IMR-90 (cell line): Measurements from ENCODE around the gene RYR3. TPM values are rescaled to one million over a fixed set of nuclear protein-coding genes. Genes with fewer than 3 reads are reported as not detected.

Experiments
- ATAC-seq: fragments of 200-7000 bp; cut with Tn5 transposase; 2 replicates; pipeline ENCODE4 v1.9.1; 2020; ENCODE audit warnings: low read depth, mild to moderate bottlenecking, moderate library complexity
- BruUV-seq: library from RNA; stranded (reverse); fragments of 400-500 nt; replicated peaks from 2 replicates; lab custom pipeline; 2021; lab: Mats Ljungman, UMichigan
- CTCF ChIA-PET: fragments of 300-600 bp; formaldehyde crosslinking; extraction: SDS; loops from one replicate; lab custom pipeline; 2021; ENCODE audit warnings: antibody characterized with exemption; lab: Yijun Ruan, JAX
- POLR2A ChIA-PET: fragments of 300-600 bp; sonication (Branson Sonifier 250); formaldehyde crosslinking; loops from one replicate; lab custom pipeline; 2022; ENCODE audit warnings: antibody characterized with exemption; ENCODE audit not compliant: unreplicated experiment; lab: Charles Lee
- DNase-seq: peaks from one replicate; pipeline ENCODE4 v3.0.0; 2013
- H2AFZ ChIP-seq: replicated peaks from 2 replicates; pipeline ENCODE3; 2013; ENCODE audit warnings: low read length, mild to moderate bottlenecking; ENCODE audit not compliant: poor library complexity
- H2AK5ac ChIP-seq: 2 replicates; pipeline ENCODE4 v1.6.1; 2013; ENCODE audit warnings: low read depth, low read length, inconsistent platforms
- H2AK9ac ChIP-seq: replicated peaks from 2 replicates; pipeline ENCODE3; 2013; ENCODE audit warnings: mild to moderate bottlenecking, low read depth, low read length, moderate library complexity; ENCODE audit not compliant: poor library complexity
- H2BK120ac ChIP-seq: 2 replicates; pipeline ENCODE4 v1.6.1; 2013; ENCODE audit warnings: low read depth, low read length, inconsistent platforms
- H2BK15ac ChIP-seq: 3 replicates; pipeline ENCODE4 v1.6.1; 2013; ENCODE audit warnings: low read depth, low read length, inconsistent platforms
- H2BK20ac ChIP-seq: 2 replicates; pipeline ENCODE4 v1.6.1; 2013; ENCODE audit warnings: low read depth, mild to moderate bottlenecking, inconsistent platforms, low read length, moderate library complexity
- H2BK5ac ChIP-seq: 2 replicates; pipeline ENCODE4 v1.6.1; 2013; ENCODE audit warnings: mild to moderate bottlenecking, low read depth, low read length, inconsistent platforms; ENCODE audit not compliant: poor library complexity, severe bottlenecking
- H3K14ac ChIP-seq: replicated peaks from 2 replicates; pipeline ENCODE4 v1.6.1; 2013; ENCODE audit warnings: low read depth, low read length, inconsistent platforms
- H3K18ac ChIP-seq: 2 replicates; pipeline ENCODE4 v1.6.1; 2013; ENCODE audit warnings: low read depth, low read length, control low read depth
- H3K23ac ChIP-seq: 2 replicates; pipeline ENCODE4 v1.6.1; 2013; ENCODE audit warnings: low read depth, low read length, inconsistent platforms
- H3K27ac ChIP-seq: 2 replicates; pipeline ENCODE4 v1.5.1; 2013; ENCODE audit warnings: mild to moderate bottlenecking, control low read depth, low read length; ENCODE audit not compliant: insufficient read depth
- H3K27me3 ChIP-seq: 2 replicates; pipeline ENCODE4 v1.6.1; 2013; ENCODE audit warnings: low read length; ENCODE audit not compliant: control insufficient read depth, insufficient read depth
- H3K36me3 ChIP-seq: 2 replicates; pipeline ENCODE4 v1.6.1; 2013; ENCODE audit warnings: low read length, mixed read lengths; ENCODE audit not compliant: control insufficient read depth, insufficient read depth
- H3K4ac ChIP-seq: 2 replicates; pipeline ENCODE4 v1.6.1; 2013; ENCODE audit warnings: low read depth, low read length, inconsistent platforms
- H3K4me1 ChIP-seq: 2 replicates; pipeline ENCODE4 v1.6.1; 2013; ENCODE audit warnings: low read length, mixed read lengths; ENCODE audit not compliant: control insufficient read depth, insufficient read depth
- H3K4me2 ChIP-seq: 2 replicates; pipeline ENCODE4 v1.6.1; 2013; ENCODE audit warnings: low read depth, mild to moderate bottlenecking, control low read depth, low read length, moderate library complexity
- H3K4me3 ChIP-seq: 2 replicates; pipeline ENCODE4 v1.5.1; 2013; ENCODE audit warnings: low read depth, mild to moderate bottlenecking, control low read depth, low read length, moderate library complexity; ENCODE audit not compliant: insufficient read depth
- H3K56ac ChIP-seq: 2 replicates; pipeline ENCODE4 v1.6.1; 2013; ENCODE audit warnings: low read length, inconsistent platforms; ENCODE audit not compliant: insufficient read depth; ENCODE audit errors: extremely low read depth
- H3K79me1 ChIP-seq, 2 experiments: 2 replicates each; pipeline ENCODE4 v1.6.1; 2013; ENCODE audit warnings: low read length in 2 of 2, inconsistent platforms in 1 of 2, low read depth in 1 of 2
- H3K9ac ChIP-seq: 2 replicates; pipeline ENCODE4 v1.6.1; 2013; ENCODE audit warnings: low read depth, low read length, control low read depth
- H3K9me1 ChIP-seq: 2 replicates; pipeline ENCODE4 v1.6.1; 2013; ENCODE audit warnings: low read length, inconsistent platforms; ENCODE audit not compliant: insufficient read depth
- H3K9me3 ChIP-seq: 2 replicates; pipeline ENCODE4 v1.6.1; 2013; ENCODE audit warnings: low read length; ENCODE audit not compliant: control insufficient read depth, insufficient read depth
- H4K20me1 ChIP-seq: 2 replicates; pipeline ENCODE4 v1.6.1; 2013; ENCODE audit warnings: low read length, inconsistent platforms; ENCODE audit not compliant: insufficient read depth
- H4K5ac ChIP-seq: 2 replicates; pipeline ENCODE4 v1.6.1; 2013; ENCODE audit warnings: mild to moderate bottlenecking, low read depth, low read length, control low read depth
- H4K8ac ChIP-seq, 2 experiments: 2 replicates each; pipeline ENCODE4 v1.6.1; 2013; ENCODE audit warnings: low read depth in 2 of 2, low read length in 2 of 2, control low read depth in 1 of 2, inconsistent platforms in 1 of 2
- H4K91ac ChIP-seq: 2 replicates; pipeline ENCODE4 v1.6.1; 2013; ENCODE audit warnings: low read depth, low read length, inconsistent platforms; ENCODE audit not compliant: insufficient read depth
- BHLHE40 ChIP-seq: fragments of 150-350 bp; IDR thresholded peaks from 2 replicates; pipeline ENCODE4 v1.6.1; 2016; ENCODE audit warnings: mild to moderate bottlenecking, low read depth, low read length
- CEBPB ChIP-seq: IDR thresholded peaks from 2 replicates; pipeline ENCODE4 v1.6.1; 2012; ENCODE audit warnings: low read depth, low read length, improper control_type of control experiment
- CHD1 ChIP-seq: IDR thresholded peaks from 2 replicates; pipeline ENCODE4 v1.6.1; 2012; ENCODE audit warnings: low read depth, low read length, improper control_type of control experiment
- FOS ChIP-seq: fragments of 150-350 bp; IDR thresholded peaks from 2 replicates; pipeline ENCODE4 v1.6.1; 2016; ENCODE audit warnings: low read depth, low read length
- MAFK ChIP-seq: IDR thresholded peaks from 2 replicates; pipeline ENCODE4 v1.6.1; 2012; ENCODE audit warnings: low read depth, low read length, improper control_type of control experiment
- MAZ ChIP-seq: IDR thresholded peaks from 2 replicates; pipeline ENCODE4 v1.6.1; 2012; ENCODE audit warnings: low read depth, mild to moderate bottlenecking, low read length, improper control_type of control experiment, moderate library complexity, borderline replicate concordance
- MXI1 ChIP-seq: IDR thresholded peaks from 2 replicates; pipeline ENCODE4 v1.6.1; 2012; ENCODE audit warnings: low read depth, mild to moderate bottlenecking, low read length, moderate library complexity, borderline replicate concordance
- NFE2L2 ChIP-seq: fragments of 150-350 bp; IDR thresholded peaks from 2 replicates; pipeline ENCODE4 v1.6.1; 2016; ENCODE audit warnings: low read depth, mild to moderate bottlenecking, low read length
- RCOR1 ChIP-seq: IDR thresholded peaks from 2 replicates; pipeline ENCODE4 v1.6.1; 2012; ENCODE audit warnings: mild to moderate bottlenecking, low read length, improper control_type of control experiment; ENCODE audit not compliant: insufficient replicate concordance
- SMC3 ChIP-seq: fragments of 150-350 bp; IDR thresholded peaks from 2 replicates; pipeline ENCODE4 v1.6.1; 2016; ENCODE audit warnings: low read depth, mild to moderate bottlenecking, antibody characterized with exemption, low read length, moderate library complexity
- WGBS, 2 experiments: methylation state at CpG; one replicate each; pipeline versions ENCODE4 v1.1.5 to v1.1.7; 2013; ENCODE audit warnings: missing lambda C conversion rate in 2 of 2; ENCODE audit not compliant: insufficient read length in 1 of 2; ENCODE audit errors: extremely low coverage in 2 of 2; 5-methylcytosine and 5-hydroxymethylcytosine counted together
- dilution Hi-C: fragments of 300-500 bp; cut with HindIII; formaldehyde crosslinking; loops from one replicate; pipeline ENCODE4 v1.14.3; 2018; ENCODE audit warnings: low sequenced_read_pairs; ENCODE audit not compliant: unreplicated experiment
- in situ Hi-C: fragments of 300-500 bp; cut with MboI; formaldehyde crosslinking; loops from 3 replicates; pipeline ENCODE4 v1.14.3; 2019; ENCODE audit warnings: low sequenced_read_pairs, inconsistent platforms, mixed read lengths
- intact Hi-C: fragments of 100-400 bp; cut with micrococcal nuclease; formaldehyde crosslinking; loops from 2 replicates; pipeline ENCODE4 v1.10.0; 2022
- polyA plus RNA-seq, 3 experiments: library from polyadenylated mRNA; depleted of rRNA; stranded (reverse); fragments of >200 nt; gene quantifications; 2 replicates each; pipeline ENCODE4 v1.2.3, GENCODE V29; 2012; ENCODE audit warnings: low replicate concordance in 1 of 3
- total RNA-seq: library from RNA; depleted of rRNA; stranded (reverse); fragments of >200 nt; gene quantifications from 2 replicates; pipeline ENCODE4 v1.2.3, GENCODE V29; 2012
- TF ChIP-seq, protein P1 (sequence below): fragments of 150-350 bp; IDR thresholded peaks from 2 replicates; pipeline ENCODE4 v1.6.1; 2017; ENCODE audit warnings: mild to moderate bottlenecking, antibody characterized with exemption, low read length, low read depth
- TF ChIP-seq, protein P2 (sequence below): conservative IDR thresholded peaks from 2 replicates; pipeline ENCODE4 v1.5.1; 2012; ENCODE audit warnings: mild to moderate bottlenecking, low read depth, low read length, improper control_type of control experiment

The RYR3 gene
- total and polyA plus RNA-seq, 2 of the 4 experiments (the other 2 are of a cell fraction): 0.18 TPM; not detected in 1

DNA sequence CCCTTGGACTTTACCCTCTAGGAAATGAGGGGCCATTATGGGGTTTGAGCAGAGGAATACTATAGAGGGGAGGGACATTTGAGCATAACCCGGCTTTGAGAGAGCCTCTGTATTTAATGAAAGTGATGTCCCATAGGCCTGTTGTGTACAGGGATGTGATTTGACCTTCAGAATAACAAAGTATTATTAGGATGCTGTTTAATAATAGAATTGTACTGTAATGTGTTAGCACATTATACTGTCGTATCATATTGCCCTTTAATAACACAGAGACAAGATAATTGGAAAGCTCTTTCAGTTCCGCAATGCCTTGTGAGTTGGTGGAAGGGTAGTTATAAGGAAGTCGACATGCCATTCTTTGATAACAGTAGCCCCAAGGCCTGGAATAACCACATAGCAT is 328.3 kb downstream of the RYR3 start:
- Histone ChIP-seq H4K8ac (no peak overlapping the region), H2BK15ac (no peak overlapping the region), H2AK5ac (no peak overlapping the region), H3K36me3 (no peaks in the 10 kb centered on the region), H3K79me1 (no peaks in the 10 kb centered on the region), H2AFZ (no peak overlapping the region), H3K4ac (no peak overlapping the region), H3K27ac (no peak overlapping the region), H3K14ac (no peak overlapping the region), H4K20me1 (no peaks in the 10 kb centered on the region), H3K18ac (no peak overlapping the region), H2BK120ac (no peak overlapping the region), H3K56ac (no peak overlapping the region), H2AK9ac (no peak overlapping the region), H4K91ac (no peak overlapping the region), H3K4me2 (no peak overlapping the region), H3K27me3 (peaks cover 6% of the 10 kb centered on the region), H3K9me1 (no peaks in the 10 kb centered on the region), H4K5ac (no peak overlapping the region), H2BK20ac (no peak overlapping the region), H2BK5ac (no peak overlapping the region), H3K9ac (no peak overlapping the region), H3K23ac (no peak overlapping the region), H3K4me1 (no peaks in the 10 kb centered on the region), H3K9me3 (no peaks in the 10 kb centered on the region), H3K4me3 (no peak overlapping the region)
- WGBS, 2 experiments: no CpG with 5 or more reads among the region's 4 CpGs
- no TSS peak for BruUV-seq
- TF ChIP-seq, protein P1, sequence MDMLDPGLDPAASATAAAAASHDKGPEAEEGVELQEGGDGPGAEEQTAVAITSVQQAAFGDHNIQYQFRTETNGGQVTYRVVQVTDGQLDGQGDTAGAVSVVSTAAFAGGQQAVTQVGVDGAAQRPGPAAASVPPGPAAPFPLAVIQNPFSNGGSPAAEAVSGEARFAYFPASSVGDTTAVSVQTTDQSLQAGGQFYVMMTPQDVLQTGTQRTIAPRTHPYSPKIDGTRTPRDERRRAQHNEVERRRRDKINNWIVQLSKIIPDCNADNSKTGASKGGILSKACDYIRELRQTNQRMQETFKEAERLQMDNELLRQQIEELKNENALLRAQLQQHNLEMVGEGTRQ: no peak
- TF ChIP-seq SMC3: no peak
- TF ChIP-seq NFE2L2: no peak
- no peak for TF ChIP-seq CEBPB
- TF ChIP-seq FOS: no peak
- no peak for TF ChIP-seq MXI1
- no peak for TF ChIP-seq CHD1
- TF ChIP-seq BHLHE40: no peak
- no peak for TF ChIP-seq MAFK
- no peak for TF ChIP-seq MAZ
- no peak for TF ChIP-seq RCOR1
- TF ChIP-seq, protein P2, sequence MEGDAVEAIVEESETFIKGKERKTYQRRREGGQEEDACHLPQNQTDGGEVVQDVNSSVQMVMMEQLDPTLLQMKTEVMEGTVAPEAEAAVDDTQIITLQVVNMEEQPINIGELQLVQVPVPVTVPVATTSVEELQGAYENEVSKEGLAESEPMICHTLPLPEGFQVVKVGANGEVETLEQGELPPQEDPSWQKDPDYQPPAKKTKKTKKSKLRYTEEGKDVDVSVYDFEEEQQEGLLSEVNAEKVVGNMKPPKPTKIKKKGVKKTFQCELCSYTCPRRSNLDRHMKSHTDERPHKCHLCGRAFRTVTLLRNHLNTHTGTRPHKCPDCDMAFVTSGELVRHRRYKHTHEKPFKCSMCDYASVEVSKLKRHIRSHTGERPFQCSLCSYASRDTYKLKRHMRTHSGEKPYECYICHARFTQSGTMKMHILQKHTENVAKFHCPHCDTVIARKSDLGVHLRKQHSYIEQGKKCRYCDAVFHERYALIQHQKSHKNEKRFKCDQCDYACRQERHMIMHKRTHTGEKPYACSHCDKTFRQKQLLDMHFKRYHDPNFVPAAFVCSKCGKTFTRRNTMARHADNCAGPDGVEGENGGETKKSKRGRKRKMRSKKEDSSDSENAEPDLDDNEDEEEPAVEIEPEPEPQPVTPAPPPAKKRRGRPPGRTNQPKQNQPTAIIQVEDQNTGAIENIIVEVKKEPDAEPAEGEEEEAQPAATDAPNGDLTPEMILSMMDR: no peak
- intact Hi-C loops (no loop called here), in situ Hi-C loops (no loop called here), dilution Hi-C loops (no loop called here)
- ChIA-PET POLR2A (no interaction called here), CTCF (no interaction called here)
- ATAC-seq (no peak), DNase-seq (no peak)
